Glomerular visceral epithelial cell (primary cell): ENCODE measurements around the gene AP2A1.

Experiments used
- DNase-seq: peaks from one replicate; pipeline ENCODE4 v3.0.0-alpha.2; 2016; ENCODE audit errors: extremely low spot score

AP2A1 gene

DNA sequence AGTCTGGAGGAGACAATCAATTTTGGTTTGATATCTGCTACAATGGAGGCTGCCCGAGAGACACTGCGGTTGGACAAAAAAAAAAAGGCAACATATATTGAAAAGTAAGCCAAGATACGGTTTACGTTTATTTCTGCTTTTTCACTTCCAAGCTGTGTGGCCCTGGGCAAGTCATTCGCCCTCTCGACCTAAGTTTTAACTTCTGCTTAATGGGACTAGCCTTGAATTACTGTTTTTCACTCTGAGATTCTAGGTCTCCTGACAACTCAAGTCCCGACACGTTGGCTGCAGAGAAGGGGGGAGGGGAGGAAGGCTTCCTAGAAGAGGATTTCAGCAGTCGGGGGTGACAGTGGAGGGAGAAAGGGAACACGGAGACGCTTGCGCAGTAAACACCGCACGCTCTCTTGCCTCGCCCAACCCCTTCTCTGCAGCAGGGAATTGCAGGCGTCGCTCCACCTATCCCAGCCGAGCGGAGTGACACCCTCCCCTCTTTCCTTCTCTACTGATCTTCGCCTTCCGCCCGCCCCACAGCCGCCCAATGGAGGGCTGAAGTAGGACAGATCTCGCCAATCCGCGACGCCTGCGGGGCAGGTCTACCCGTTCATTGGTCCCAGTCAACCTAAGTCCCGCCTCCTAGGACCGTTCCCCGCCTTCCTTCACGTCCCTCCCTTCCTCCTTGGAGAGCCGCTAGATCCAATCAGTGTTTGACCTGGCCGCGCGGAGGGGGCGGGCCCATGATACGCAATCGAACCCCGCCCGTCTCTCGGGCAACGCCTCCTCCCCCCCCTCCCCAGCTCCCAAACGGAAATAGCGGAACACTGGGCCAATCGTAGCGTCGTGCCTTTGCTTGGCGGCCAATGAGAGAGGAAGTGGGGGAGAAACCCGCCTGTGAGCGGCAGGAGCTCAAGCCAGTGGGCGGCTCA is 533 bp upstream of the AP2A1 start:
- DNase-seq: peak; percentile 100

DNA sequence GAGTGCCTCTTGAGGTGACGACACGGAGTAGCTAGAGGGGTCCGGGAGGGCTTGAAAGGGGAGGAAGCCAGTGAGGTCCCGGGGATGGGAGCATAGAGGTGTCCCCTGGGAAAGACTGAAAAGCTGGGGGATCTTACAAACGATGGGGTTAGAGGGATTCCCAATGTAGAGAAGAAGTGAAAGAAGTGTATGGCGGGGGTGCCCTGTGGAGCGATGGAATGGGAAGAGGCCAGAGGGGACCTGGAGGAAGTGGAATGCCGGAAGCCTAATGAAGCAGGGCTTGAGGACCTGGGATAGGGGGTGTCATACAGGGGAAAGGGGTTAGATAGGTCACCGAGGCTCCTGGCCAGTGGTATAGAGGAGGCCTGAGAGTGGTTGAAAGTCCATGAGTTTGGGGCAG is 580 bp downstream of the AP2A1 start:
- peak; percentile 31 for DNase-seq

DNA sequence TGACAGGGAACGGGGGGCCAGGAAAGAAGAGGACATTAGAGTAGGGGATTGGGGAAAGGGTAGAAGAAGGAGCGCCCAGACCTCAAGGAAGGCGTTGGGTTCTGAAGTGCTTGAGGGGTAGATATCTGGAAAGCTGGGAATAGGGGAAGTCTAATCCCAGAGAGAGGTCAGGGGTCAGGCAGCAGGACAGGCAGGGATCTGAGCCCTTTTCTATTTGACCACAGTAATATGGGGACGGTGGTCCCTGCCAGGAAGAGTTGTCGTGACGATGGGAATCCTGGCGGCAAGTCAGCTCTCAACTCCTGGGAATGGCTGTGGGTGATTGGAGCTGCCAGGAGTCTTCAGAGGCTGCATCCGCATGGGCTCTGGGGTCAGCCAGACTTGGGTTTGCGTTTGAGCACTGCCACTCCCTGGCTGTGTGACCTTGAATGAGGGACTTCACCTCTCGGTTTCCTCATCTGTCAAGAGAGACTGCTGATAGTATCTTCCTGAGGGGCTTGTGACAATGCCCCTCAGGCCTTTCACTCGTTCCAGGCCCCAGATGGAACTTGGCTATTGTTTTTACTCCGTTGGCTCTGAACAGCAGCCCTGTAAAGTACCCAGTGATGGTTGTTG is 1.3 kb downstream of the AP2A1 start:
- no peak for DNase-seq

DNA sequence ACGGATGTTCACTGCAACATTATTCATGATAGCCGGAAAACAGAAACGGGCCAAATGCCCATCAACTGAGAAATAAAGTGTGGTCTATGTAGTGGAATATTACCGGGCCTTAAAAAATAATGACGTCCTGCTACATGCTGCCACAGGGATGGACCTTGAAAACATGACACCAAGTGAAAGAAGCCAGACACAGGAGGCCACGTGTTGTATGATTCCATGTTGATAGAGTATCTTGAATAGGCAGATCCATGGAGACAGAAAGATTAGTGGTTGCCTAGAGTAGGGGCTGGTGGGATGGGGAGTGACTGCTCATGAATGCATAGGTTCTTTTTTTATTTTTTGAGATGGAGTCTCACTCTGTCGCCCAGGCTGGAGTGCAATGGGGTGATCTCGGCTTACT is 3.7 kb downstream of the AP2A1 start:
- no peak for DNase-seq

DNA sequence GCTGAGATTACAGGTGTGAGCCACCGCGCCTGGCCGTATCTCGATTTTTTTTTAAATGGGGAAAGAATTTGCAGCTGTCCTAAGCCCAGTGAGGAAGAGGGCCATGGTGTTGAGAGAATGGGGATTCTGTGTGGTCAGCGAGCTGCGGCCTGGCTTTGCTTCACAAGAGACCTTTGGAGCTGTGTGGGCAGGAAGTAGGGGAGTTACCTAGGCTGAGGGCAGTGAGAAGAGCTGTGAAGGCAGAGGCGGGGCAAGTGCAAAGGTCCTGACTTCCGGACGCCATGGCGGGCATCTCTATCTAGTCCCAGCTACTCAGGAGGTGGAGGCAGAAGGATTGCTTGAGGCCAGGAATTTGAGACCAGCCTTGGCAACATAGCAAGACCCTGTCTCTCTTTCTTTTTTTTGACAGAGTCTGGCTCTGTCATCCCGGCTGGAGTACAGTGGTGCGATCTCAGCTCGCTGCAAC is 4.9 kb downstream of the AP2A1 start:
- DNase-seq: no peak

DNA sequence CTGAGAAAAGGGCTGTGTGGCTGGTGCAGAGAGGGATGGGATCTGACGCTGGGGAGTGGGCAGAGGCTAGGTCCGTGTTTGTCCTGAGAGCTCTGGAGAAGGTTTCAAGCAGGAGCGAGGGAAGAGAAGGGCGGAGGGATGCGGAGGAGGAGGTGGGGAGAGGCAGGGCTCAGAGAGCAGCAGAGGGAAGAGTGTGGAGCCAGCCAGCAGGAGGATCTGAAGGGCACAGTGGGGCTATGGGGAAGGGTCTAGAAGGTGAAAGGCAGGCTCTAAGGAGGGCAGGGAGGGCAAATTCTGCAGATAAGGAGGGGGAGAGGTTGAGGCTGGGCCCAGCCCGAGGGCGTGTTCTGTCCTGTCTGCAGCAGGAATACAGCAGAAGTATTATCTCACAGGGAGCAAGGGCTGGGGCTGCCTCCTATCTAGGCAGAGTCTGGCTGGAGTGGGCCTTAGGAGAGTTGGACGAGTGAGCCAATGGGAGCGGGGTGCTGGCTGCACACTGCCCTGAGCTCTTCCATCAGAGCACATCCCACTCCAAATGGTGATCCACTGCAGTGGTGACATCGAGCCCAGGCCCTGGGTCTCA is 6.1 kb downstream of the AP2A1 start:
- no peak for DNase-seq

DNA sequence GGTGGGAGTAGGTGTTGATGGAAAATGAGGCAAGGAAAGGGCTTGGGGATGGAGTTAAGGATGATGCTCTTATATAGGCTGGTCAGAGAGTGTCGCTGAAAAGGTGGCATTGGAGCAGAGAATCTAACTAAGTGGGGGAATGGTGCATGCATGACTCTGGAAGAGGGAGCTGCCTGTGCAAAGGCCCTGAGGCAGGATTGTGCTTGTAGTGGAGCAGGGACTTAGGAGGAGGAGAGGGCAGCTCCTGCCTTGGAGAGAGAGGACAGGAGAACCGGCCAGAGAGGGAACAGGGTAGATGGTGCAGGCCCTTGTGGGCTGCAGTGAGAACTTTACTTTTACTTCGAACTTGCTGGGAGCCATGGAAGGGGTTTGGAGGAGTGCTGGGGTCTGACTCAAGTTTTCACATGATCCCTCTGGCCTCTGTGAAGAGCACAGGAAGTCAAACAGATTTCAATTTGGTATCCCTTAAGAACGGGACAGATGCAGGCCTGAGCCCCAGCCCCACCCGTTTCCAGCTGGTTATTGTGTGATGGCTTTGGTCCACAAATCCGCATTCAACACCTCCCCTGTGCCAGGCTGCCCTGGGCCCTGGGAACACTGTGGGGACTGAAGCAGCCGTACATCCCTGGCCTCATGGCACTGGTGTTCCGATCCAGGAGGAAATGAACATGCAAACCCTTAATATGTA is 7.0 kb downstream of the AP2A1 start:
- DNase-seq: no peak

DNA sequence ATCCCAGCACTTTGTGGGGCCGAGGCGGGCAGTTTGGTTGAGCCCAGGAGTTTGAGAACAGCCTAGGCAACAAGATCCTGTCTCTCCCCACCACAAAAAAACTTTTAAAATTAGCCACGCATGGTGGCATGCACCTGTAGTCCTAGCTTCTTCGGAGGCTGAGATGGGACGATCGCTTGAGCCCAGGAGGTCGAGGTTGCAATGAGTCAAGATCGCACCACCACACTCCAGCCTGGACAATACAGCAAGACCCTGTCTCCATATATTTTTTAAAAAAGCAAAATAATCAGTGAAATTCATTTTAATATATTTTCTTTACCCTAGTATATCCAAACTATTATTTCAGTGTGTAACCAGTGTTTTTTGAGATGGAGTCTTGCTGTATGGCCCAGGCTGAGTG is 8.2 kb downstream of the AP2A1 start:
- no peak for DNase-seq

DNA sequence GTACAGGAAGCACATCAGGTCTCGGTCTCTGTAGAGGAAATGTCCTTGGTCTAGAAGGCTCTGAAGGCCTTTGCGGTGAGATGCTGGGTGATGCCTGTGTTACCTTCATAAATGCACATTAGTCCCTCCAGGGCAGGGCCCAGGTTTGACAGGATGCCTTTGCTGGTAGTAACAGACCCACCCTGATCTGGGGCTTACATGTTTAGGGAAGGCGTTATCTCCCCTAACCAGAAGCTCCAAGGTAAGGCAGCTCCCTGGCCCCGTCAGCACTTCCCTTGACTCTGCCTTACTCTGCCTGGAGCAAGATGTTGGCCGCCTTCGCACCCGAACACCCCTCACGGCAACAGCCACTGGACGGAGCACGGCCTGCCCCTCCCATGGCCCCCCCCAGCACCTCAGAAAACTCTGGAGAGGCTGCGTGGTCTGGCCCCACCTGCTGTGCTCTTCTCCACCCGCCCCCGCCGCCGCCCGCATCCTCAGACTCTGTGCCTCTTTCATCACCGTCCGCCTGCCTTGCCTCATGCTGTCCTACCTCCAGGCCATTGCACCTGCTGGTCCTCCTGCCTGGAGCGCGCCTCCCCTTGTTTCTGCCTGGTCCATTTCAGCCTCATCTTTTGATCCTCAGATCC is 9.1 kb downstream of the AP2A1 start:
- DNase-seq: no peak

DNA sequence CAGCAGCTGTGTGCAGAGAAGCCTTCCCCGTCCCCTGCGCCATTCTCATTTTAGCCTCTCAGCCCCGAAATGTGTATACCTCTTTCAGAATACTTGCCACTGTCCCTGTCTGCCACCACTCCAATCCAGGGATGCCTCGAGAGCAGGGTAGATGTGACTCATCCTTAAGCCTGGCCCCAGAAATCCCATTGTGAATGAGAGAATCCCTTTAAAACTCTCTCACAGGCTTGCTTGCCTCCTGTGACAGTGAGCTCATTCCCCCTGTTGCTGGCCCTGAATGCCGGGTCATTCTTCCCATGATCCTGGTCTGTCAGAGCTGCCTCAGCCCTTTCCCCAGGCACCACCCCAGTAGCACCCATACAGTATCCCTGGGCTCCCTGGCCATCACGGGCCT is 9.6 kb downstream of the AP2A1 start:
- DNase-seq: no peak

DNA sequence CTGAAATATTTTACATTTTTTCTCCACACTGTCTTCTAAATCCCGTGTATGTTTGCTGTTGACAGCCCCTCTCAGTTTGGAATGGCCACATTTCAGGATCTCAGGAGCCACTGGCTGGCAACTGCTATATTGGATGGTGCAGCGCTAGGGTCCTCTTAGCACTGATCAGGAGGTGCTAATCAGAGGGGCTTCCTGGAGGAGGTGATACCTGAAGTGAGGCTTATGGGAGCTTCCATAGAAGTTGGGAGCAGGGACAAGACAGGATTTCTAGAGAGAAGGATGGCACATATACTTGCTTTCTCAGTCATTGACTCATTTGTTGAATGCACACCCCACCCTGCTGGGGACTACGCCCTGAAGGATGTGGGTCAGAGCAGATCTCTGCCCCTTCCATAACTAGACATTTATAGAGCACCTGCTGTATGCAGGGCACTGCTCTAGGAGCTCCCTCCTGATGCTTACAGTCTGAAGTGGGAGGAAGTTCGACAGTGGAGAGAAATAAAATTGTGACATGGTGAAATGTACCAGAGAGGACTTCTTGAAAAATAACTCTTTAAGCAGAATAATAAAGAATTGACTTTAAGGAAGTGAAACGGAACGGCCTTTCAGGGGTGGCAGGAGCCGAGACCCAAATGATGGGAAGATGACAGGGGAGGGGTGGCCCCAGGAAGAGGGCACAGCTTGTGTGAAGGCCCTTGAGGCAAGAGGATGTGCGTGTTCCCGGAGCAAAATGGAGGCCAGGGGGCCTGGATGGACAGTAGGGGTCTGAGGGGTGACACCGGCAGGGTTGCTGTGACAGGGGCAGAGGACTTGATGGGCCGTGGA is 13.1 kb downstream of the AP2A1 start:
- DNase-seq: no peak

DNA sequence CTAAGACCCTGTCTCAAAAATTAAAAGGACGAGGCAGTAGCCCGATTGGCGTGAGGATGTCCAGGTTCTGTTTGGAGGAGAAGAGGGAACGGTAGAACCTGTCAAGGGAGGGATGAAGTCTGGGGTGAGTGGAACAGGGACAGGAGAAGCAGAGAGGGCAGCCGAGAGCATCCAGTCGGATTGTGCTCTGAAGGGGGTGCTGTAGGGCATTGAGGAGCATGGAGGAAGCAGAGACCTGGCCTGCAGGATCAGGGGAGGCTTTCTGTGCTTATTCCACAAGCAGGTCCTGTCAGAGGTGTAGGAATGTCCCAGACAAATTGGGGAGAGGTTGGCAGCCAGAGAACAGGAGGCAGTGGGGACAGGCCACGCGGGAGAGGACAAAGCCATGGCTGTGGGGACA is 14.1 kb downstream of the AP2A1 start:
- DNase-seq: no peak

DNA sequence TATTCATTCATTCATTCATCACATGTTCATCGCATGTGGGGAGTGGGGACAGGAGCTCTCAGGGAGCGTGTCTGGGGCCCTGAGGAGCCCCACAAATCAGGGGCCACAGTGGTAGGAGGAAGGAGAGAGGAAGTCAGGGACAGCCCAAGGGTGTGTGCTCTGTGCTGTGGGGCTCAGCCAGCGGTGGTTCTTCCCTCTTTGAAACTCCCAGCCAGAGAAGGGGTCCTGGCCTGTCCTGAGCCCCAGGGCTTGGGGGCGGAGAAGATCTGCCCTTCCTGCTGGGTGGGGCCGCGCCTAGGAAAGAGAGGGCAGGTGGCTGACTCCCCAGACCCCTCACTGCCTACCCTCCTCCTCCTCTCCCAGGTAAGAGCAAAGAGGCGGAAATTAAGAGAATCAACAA is 14.6 kb downstream of the AP2A1 start:
- no peak for DNase-seq

DNA sequence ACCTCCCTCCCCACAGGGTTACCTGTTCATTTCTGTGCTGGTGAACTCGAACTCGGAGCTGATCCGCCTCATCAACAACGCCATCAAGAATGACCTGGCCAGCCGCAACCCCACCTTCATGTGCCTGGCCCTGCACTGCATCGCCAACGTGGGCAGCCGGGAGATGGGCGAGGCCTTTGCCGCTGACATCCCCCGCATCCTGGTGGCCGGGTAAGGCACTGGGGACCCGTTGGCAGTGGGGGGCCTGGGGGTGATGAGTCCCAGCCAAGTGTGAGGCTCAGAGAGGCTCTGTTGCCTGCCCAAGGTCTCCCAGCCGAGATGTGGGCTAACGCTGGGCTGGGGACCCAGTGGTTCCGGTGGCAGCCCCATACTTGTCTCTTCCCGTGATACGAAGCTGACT is 15.7 kb downstream of the AP2A1 start:
- DNase-seq: no peak

DNA sequence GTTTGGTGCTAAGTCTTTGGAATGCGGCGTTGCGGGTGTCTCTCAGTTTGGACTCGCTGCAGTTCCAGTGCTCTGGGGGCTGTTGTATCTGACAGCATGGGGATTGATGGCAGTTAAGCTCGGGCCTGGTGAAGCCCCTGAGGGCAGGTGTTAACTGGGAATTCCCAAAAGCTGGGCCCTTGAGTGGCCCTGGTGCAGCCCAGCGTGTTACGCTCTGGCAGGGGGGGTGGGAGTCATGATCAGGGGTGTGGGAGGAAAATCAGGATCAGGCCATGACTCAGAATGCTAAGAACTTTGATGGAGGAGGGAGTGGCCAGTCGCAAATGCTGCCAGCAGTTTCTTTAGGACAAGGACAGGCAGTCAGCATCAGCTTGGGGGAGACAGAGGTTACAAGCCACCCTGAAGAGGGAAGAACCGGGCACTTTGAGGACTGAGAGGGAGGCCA is 19.6 kb downstream of the AP2A1 start:
- DNase-seq: no peak

DNA sequence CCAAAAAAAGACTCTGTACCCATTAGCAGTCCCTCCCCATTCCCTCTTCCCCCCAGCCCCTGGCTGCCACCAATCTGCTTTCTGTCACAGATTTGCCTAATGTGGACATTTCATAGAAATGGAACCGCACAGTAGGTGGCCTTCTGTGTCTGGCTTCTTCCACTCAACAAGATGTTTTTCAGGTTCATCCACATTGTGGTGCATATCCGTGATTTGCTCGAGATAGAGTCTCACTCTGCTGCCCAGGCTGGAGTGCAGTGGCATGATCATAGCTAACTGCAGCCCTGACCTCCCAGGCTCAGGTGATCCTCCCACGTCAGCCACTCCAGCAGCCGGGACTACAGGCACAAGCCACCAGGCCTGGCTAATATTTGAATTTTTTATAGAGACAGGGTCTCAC is 20.9 kb downstream of the AP2A1 start:
- no peak for DNase-seq

DNA sequence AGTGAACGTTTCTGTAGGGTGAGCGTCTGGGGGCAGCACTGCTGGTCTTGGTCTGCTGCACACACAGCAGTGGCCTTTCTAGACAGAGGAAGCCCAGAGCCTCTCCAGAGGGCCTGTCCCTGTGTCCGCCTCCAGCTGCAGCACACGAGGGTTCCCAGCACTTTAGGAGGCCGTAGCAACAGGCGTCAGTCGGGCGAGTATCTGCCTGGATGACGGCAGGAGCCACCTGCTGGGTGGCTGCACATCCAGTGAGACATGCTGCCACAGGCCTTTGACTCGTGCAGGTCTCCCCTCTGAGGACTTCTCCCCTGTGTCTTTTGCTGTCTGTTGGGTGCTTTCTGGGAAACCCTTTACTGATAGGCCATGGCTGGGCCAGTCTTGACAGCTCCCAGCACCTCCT is 22.1 kb downstream of the AP2A1 start:
- DNase-seq: no peak

DNA sequence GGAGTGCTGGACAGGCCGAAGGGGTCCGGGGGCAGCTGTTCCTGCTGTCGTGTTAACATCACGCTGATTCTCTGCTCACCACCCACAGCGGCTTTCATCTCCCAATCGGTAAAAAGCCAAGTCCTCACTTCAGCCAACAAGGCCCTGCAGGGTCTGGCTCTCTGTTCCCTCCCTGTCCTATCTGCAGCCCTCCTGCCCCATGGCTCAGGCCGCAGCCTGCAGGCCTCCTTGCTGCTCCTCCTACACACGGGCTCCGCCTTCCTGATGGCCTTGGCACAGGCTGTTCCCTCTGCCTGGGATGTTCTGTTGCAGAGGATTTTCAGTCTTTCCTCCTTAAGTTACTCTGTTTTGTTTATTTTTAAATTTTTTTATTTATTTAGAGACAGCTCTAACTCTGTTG is 24.1 kb downstream of the AP2A1 start:
- no peak for DNase-seq

DNA sequence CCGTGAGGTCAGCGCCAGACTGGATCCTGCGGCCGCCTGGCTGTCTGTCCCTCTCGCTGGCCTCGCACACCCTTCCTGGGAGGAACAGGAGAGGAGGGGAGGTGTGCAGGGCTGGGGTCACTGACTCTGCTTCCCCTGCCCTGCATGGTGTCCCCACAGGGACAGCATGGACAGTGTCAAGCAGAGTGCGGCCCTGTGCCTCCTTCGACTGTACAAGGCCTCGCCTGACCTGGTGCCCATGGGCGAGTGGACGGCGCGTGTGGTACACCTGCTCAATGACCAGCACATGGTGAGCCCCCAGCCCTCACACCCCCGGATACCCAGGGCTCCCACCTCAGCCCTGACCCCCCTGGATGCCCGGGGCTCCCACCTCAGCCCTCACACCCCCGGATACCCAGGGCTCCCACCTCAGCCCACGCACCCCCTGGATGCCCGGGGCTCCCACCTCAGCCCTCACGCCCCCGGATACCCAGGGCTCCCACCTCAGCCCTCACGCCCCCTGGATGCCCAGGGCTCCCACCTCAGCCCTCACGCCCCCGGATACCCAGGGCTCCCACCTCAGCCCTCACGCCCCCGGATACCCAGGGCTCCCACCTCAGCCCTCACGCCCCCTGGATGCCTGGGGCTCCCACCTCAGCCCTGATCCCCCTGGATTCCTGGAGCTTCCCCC is 25.1 kb downstream of the AP2A1 start:
- DNase-seq: no peak

DNA sequence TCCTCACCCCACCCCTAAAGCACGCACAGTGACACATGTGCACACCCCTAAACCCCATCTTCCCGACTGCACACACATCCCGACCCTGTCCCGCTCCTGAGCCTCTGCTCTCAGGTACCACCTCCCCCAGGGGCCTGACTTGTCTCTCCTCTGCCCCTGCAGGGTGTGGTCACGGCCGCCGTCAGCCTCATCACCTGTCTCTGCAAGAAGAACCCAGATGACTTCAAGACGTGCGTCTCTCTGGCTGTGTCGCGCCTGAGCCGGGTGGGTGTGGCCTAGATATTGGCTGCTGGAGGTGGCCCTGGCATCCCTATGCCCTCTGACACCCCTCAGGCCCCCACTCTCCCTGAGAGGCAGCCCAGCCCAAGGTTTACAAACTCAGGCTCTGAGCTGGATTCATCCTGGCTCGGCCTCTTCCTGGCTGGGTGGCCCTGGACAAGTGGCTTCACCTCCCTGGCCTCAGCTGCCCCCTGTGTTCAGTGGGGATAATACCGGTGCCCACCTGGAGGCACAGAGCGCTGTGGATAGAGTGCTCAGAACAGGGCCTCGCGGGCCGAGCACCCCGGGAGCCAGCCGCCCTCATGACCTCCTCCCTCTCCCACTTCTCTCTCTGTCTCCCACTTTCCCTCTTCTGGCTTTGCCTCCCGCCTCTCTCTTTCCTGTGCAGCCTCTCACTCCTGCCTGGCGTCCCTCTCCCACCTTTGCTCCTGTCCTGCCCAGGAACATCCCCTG is 26.2 kb downstream of the AP2A1 start:
- DNase-seq: no peak
